HAP-1 (cell line): ENCODE measurements around the gene TMEM88.
A peak's percentile ranks its signal among the peaks of the same experiment; 100 is the strongest.
"Not testable (repeated sequence)": the region's sequence is repeated elsewhere in the genome, so short reads cannot be mapped to it uniquely, and the experiment has no call there.

Experiments
- DNase-seq, 2 experiments: peaks; one replicate each; pipeline ENCODE4 v3.0.0-alpha.2; 2016 to 2020; ENCODE audit warnings: low spot score in 2 of 2
- H3K27me3 ChIP-seq: fragments of 250-450 bp; sonication (Bioruptor Pico); 2 replicates; pipeline ENCODE4 v1.5.1; 2020; ENCODE audit warnings: low read depth, mild to moderate bottlenecking, moderate library complexity
- H3K36me3 ChIP-seq: fragments of 250-450 bp; sonication (Bioruptor Pico); replicated peaks from 2 replicates; pipeline ENCODE4 v1.5.1; 2020; ENCODE audit warnings: mild to moderate bottlenecking
- H3K4me1 ChIP-seq: fragments of 250-450 bp; sonication (Bioruptor Pico); 2 replicates; pipeline ENCODE4 v1.5.1; 2020; ENCODE audit warnings: mild to moderate bottlenecking
- H3K4me3 ChIP-seq: fragments of 250-450 bp; sonication (Bioruptor Pico); 2 replicates; pipeline ENCODE4 v1.5.1; 2020; ENCODE audit warnings: mild to moderate bottlenecking, moderate library complexity
- H3K9me3 ChIP-seq: fragments of 250-450 bp; sonication (Bioruptor Pico); 2 replicates; pipeline ENCODE4 v1.5.1; 2020; ENCODE audit warnings: mild to moderate bottlenecking, moderate library complexity
- in situ Hi-C: fragments of 300-500 bp; cut with MboI; formaldehyde crosslinking; loops from 3 replicates; pipeline ENCODE4 v1.14.3; 2020; ENCODE audit warnings: low sequenced_read_pairs, inconsistent platforms, mixed read lengths

TMEM88 gene

DNA sequence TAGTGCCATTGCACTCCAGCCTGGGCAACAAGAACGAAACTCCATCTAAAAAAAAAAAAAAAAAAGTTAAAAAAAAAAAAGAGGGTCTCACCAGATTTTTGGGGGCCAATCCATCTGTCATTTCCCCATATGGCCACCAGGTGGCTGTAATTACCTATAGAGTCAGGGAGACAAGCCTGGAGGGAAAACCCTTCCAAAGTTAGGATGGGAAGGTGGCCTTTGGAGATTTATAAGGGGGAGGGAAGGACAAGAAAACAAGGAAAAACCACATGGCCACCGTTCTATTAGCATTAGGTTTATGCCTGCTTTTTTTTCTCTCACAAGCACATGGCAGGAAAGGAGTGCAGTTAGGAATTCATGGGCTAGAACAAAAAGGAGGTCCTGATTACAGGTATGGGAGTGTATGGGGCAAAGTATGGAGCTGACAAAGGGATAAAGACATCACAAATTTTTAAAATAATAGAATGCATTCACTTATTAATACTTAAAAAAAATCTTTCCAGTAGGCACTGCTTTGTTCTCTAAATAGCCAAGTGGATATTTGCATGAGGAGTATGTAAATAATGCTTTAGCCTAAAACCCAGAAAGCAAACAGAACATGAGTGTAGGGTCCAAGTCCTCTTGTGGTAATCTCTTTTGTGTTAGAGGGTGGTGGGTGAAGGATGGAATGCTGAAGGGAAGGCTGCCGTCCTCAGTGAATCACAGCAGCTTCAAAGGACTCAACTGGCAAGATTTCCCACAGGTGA lies 8.0 kb downstream of the TMEM88 start:
- in situ Hi-C loops, result loop anchor here (5.0 kb wide), 1 partner anchor 39 kb away; no protein-coding TSS in a partner anchor
- DNase-seq, result peak; percentile 64 to 74
- no peaks in the 10 kb centered on the region for H3K27me3 ChIP-seq
- H3K4me1 ChIP-seq, result peaks cover 16% of the 10 kb centered on the region
- no peak overlapping the region for H3K4me3 ChIP-seq
- peaks cover 36% of the 10 kb centered on the region for H3K36me3 ChIP-seq
- H3K9me3 ChIP-seq, result no peaks in the 10 kb centered on the region

DNA sequence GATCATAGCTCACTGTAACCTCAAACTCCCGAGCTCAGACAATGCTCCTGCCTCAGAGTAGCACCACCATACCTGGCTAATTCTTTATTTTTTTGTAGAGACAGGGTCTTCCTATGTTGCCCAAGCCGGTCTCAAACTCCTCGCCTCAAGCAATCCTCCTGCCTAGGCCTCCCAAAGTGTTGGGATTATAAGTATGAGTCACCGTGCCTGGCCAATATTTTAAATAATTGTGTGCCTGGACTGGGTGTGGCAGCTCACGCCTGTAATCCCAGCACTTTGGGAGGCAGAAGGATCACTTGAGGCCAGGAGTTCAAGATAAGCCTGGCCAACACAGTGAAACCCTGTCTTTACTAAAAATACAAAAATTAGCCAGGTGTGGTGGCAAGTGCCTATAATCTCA lies 9.5 kb downstream of the TMEM88 start:
- H3K4me3 ChIP-seq, DNase-seq, H3K4me1 ChIP-seq, H3K9me3 ChIP-seq, H3K27me3 ChIP-seq: not testable (repeated sequence)
- peaks cover 33% of the 10 kb centered on the region for H3K36me3 ChIP-seq
- in situ Hi-C loops, result loop anchor here (5.0 kb wide), 1 partner anchor 38 kb away; no protein-coding TSS in a partner anchor

DNA sequence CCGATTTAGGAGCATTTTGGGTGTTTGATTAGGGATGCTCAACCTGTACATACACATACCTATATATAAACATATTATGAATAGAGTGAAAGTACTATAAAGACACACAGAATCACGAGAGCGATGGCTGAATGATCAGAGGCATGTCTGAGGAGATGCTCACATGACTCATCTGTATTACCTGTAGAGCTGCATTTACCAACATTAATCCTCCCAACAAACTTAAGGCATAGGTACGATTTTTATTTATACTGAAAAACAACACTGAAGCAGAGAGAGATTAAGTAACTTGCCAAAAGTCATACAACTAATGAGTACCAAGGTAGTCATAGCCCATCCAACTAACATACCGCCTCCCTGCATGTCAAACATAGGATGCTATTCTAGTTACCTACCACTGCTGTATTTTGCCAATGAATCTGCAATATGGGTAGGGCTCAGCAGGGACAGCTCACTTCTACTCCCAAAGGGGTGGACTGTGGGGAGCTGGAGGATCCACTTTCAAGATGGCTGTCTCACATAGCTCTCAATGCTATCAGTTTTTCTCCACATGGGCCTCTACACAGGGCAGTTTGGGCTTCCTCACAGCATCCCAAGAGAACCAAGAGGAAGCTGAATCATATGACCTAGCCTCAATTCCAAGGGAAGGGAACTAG lies 10.3 kb downstream of the TMEM88 start:
- peaks cover 8% of the 10 kb centered on the region for H3K4me1 ChIP-seq
- no peak overlapping the region for H3K4me3 ChIP-seq
- H3K9me3 ChIP-seq, result no peaks in the 10 kb centered on the region
- DNase-seq, result no peak
- in situ Hi-C loops, result loop anchor here (5.0 kb wide), 1 partner anchor 37 kb away; no protein-coding TSS in a partner anchor
- H3K36me3 ChIP-seq, result peaks cover 30% of the 10 kb centered on the region
- H3K27me3 ChIP-seq, result no peaks in the 10 kb centered on the region

DNA sequence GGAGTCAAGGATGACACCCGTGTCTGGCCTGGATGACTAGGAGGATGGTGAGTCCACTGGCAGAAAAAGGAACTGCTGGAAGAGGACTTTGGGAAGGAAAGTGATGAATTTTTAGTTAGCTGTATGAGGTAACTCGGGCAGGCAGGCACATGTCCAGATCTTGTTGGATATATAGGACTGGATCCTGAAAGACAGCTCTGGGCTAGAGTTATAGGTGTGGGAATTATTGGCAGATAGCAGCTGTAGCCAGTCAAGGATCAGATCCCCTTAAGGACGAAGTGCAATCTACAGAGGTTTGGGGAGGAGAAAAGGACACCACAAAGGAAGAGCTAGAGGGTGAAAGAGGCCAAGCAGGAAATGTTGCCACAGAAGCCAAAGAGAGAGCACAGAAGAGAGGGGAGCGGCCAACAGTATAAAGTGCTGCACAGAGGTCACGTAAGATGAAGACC lies 13.0 kb downstream of the TMEM88 start:
- in situ Hi-C loops, result no loop called here

DNA sequence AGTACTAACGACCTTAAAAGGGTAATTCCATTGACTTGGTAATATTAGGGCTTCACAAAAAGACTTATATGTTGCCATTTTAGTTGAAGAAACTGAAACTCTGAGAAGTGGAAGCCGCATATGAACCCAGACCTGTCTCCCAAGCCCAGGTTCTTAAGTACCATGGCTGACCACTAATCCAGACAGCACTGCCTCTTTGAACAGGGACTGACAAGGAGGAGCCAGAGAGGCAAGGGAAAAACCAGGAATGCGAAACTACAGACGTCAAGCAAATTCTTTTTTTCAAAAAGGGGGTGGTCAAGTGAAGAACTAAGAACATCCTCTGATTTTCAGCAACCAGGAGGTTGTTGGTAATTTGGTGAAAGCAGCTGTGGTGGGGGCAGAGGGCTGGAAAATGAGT lies 18.2 kb downstream of the TMEM88 start:
- no peak for DNase-seq
- H3K4me1 ChIP-seq, result no peaks in the 10 kb centered on the region
- H3K4me3 ChIP-seq, result no peak overlapping the region
- H3K27me3 ChIP-seq, result no peaks in the 10 kb centered on the region
- peaks cover 45% of the 10 kb centered on the region for H3K36me3 ChIP-seq
- in situ Hi-C loops, result no loop called here
- H3K9me3 ChIP-seq, result no peaks in the 10 kb centered on the region

More for the DNA sequence above, 13.0 kb downstream of the TMEM88 start:
- DNase-seq, result no peak
- Histone ChIP-seq H3K9me3 (no peaks in the 10 kb centered on the region), H3K4me1 (peaks cover 6% of the 10 kb centered on the region), H3K27me3 (no peaks in the 10 kb centered on the region), H3K36me3 (peaks cover 37% of the 10 kb centered on the region), H3K4me3 (no peak overlapping the region)

DNA sequence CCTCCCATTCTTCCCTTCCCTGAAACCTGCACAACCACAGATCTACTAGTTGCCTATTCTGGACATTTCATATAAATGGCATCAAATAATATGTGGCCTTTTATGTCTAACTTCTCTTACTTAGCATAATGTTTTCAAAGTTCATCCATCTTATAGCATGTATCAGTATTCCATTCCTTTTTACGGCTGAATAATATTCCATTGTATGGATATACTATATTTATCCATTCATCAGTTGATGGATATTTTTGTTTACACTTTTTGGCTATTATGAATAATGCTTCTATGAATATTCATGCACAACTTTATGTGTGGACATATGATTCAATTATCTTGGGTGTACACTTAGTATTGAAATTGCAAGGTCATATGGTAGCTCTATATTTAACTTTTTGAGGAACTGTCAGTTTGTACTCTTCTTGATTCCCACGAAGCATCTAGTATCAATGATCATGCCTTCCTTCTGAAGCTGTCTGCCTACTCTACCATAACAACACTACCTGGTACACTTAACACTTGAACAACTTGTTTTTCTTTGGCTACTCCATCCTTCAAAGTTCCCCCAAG lies 21.0 kb downstream of the TMEM88 start:
- H3K36me3 ChIP-seq, result peaks cover 58% of the 10 kb centered on the region
- H3K27me3 ChIP-seq, result no peaks in the 10 kb centered on the region
- no peaks in the 10 kb centered on the region for H3K4me1 ChIP-seq
- in situ Hi-C loops, result no loop called here
- DNase-seq, result no peak
- H3K9me3 ChIP-seq, result no peaks in the 10 kb centered on the region
- no peak overlapping the region for H3K4me3 ChIP-seq

DNA sequence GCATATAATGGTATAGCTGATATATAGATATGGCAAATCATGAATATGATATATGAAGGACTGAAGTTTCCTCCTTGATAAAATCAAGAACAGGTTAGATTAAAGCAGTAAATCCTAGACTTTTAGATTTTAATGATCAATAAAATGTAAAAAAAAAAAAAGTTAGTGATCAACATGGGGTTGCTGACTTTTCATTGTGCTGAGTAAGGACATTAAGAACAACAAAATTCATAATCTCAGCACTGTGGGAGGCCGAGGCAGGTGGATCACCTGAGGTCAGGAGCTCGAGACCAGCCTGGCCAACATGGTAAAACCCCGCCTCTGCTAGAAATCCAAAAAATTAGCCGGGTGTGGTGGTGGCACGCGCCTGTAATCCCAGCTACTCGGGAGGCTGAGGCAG lies 23.4 kb downstream of the TMEM88 start:
- in situ Hi-C loops, result no loop called here
- no peaks in the 10 kb centered on the region for H3K9me3 ChIP-seq
- no peak for DNase-seq
- H3K36me3 ChIP-seq, result peaks cover 62% of the 10 kb centered on the region
- H3K4me1 ChIP-seq, result peaks cover 9% of the 10 kb centered on the region
- no peak overlapping the region for H3K4me3 ChIP-seq
- no peaks in the 10 kb centered on the region for H3K27me3 ChIP-seq

DNA sequence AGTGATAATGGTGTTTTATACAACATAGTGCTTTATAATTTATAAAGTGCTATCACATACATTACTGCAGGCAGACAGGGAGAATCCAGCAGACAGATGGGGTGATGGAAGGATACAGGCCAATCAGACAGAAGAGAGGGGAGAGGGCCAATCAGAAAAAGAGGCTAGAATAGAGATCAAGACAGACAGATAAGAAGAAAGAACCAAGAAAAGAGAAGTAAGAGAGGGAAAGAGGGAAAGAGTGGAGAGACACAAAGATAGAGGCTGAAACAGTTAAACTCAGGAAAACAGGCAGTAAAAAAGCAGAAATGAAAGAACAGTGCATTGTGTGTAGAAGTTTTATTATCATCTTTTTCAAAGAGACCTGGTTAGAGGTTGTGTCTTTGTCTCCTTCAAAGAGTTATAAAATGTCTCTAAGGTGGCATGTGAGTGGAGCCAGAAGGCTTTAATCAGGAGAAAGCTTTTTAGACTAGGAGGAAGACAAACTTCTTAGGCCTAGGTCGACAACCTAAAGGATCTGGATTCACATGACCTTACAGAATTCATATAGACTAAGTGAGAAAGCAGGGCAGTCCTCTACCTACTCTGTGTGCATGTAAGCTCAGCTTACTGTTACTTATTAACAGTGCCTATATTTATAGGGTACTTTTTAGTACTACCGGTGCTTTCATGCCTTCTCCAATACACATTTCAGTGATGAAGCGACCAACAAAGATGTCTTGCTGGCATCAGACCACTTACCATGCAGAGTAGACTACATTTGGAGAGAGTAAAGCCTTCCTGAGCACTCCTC lies 25.4 kb downstream of the TMEM88 start:
- H3K4me3 ChIP-seq, result no peak overlapping the region
- in situ Hi-C loops, result no loop called here
- H3K4me1 ChIP-seq, result peaks cover 18% of the 10 kb centered on the region
- H3K36me3 ChIP-seq, result peaks cover 55% of the 10 kb centered on the region
- no peaks in the 10 kb centered on the region for H3K9me3 ChIP-seq
- no peaks in the 10 kb centered on the region for H3K27me3 ChIP-seq
- no peak for DNase-seq

DNA sequence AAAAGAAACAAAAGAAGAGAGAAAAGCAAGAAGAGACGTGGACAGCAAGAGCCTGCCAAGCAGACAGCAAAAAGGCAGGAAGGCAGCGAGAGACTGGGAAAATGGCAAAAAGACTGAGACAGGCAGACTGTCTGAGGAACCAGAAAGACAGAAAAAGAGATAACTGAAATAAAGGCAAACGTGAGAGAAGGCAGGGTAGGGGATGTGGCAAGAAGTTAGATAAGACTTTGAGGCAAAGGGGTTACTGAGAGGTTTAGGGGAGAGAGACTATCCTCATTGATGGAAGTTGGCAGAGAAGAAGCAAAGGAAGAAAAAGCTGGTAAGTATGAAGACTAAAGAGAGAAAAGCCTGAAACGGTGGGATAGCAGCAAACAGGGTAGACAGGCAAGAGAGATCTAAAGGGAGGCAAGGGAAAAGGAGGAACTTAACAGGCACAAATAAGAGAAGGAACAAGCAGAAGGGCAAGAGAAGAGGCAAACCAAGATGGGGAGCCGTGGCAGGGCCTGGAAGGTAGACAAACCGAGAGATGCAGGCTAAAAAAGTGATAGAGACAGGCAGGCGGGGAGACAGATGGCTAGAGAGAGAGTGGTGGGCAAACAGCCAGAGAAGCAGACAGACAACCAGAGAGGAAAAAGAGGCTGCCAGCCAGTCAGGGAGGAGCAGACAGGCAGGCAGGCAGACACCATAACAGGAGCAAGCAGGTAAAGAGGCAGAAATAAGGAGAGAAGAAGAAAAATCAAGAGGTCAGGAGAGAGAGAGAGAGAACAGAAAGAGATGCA lies 26.6 kb downstream of the TMEM88 start:
- Histone ChIP-seq H3K4me3 (no peak overlapping the region), H3K9me3 (no peaks in the 10 kb centered on the region), H3K36me3 (peaks cover 43% of the 10 kb centered on the region), H3K4me1 (peaks cover 19% of the 10 kb centered on the region), H3K27me3 (no peaks in the 10 kb centered on the region)
- in situ Hi-C loops, result no loop called here
- DNase-seq, result no peak

DNA sequence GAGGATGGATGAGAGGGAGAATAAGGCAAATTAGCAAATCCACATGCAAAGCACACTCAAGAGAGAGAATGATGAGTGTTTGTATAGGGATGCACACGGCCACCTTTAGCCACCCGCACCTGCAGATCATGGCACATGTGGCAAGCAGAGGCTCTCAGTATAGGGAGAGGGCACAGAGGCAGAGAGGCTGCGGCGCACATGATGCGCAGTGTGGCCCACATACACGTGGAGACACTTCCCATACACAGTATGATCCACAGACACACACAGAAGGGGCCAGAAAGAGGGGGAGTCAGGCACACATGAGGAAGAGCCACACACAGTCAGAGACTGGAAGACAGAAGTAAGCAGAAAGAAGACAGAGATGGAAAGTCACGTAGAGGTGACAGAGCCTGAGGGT lies 27.2 kb downstream of the TMEM88 start:
- Histone ChIP-seq H3K9me3 (no peaks in the 10 kb centered on the region), H3K4me3 (no peak overlapping the region), H3K36me3 (peaks cover 38% of the 10 kb centered on the region), H3K27me3 (no peaks in the 10 kb centered on the region), H3K4me1 (peaks cover 20% of the 10 kb centered on the region)
- in situ Hi-C loops, result no loop called here
- no peak for DNase-seq

DNA sequence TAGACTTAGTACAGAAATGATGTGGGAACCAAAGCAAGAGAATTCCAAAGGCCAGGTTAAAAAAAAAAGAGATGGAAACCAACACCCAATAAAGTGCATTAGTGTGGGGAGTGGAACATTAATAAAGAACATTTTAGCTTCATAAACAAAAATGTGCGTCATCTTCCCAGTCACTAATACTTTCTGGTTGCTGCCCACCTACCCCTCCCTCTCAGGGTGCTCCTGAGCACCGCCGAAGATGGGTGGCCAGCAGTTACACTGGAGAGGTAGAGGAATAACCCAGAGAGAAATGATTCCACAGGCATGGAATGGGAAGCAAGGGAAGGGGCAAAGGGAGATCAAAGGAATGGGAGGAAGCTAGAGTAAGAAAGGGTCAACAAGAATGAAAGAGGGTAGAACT lies 27.8 kb downstream of the TMEM88 start:
- H3K9me3 ChIP-seq, result no peaks in the 10 kb centered on the region

DNA sequence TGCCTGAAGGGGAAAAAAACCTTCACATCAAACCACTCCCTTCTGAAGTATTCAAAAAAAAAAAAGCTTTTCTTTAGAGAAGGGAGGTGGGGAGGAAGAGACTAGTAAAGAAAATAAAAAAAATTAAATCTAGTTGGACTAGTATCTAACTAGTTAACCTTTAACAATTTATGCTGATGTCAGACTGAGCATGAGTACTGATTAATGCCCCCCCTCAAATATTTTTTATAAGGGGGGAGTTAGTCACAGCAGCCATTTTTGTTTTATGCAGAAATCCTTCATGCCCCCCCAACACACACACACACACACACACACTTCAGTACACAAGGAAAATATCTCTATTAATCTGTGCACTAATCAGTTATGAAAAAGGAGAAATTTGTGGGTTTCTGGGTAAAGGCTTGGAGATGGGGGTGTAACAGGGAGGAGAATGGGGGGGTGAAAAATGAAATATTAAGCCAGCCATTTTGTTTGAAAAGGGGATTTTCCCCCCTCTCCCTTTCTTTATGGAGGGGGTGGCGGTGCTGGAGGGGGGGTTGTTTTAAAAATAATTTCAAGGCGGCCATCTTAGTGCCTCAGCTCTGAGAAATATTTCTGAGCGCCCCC lies 29.0 kb downstream of the TMEM88 start:
- in situ Hi-C loops, result no loop called here
- H3K4me1 ChIP-seq, result peaks cover 31% of the 10 kb centered on the region
- H3K27me3 ChIP-seq, result no peaks in the 10 kb centered on the region
- H3K9me3 ChIP-seq, result no peaks in the 10 kb centered on the region
- peaks cover 25% of the 10 kb centered on the region for H3K36me3 ChIP-seq
- peak overlapping the region; percentile 31 for H3K4me3 ChIP-seq
- no peak for DNase-seq

More for the DNA sequence above, 27.8 kb downstream of the TMEM88 start:
- in situ Hi-C loops, result no loop called here
- peak overlapping the region; percentile 31 for H3K4me3 ChIP-seq
- H3K27me3 ChIP-seq, result no peaks in the 10 kb centered on the region
- DNase-seq, result no peak
- peaks cover 20% of the 10 kb centered on the region for H3K4me1 ChIP-seq
- H3K36me3 ChIP-seq, result peaks cover 32% of the 10 kb centered on the region
